Measurements from ENCODE around the gene TRIM69. TPM values are rescaled to one million over a fixed set of nuclear protein-coding genes. Genes with fewer than 3 reads are reported as not detected.

The TRIM69 gene
- total and polyA plus RNA-seq, 2 donors (not counting 1 experiment from before 2014, with no cell fraction given) = 12.9 to 30.8 TPM

- Mint-ChIP-seq H3K4me1 (no peaks in the 10 kb centered on the region), H3K27ac (no peak overlapping the region), H3K9me3 (ENCODE audit: insufficient read depth) (no peaks in the 10 kb centered on the region), H3K27me3 (peaks cover 11% of the 10 kb centered on the region), H3K4me3 (no peak overlapping the region)
- ChIA-PET CTCF (no interaction called here), POLR2A (no interaction called here)
- ATAC-seq (ENCODE audit: low read depth) = no peak
- Histone ChIP-seq H3K4me1 (ENCODE audit: control insufficient read depth in 2 of 2, insufficient read depth in 2 of 2, low read length in 2 of 2) (no peaks in the 10 kb centered on the region), H3K27ac (ENCODE audit: low read length in 2 of 2) (no peak overlapping the region), H3K4me2 (replicated peaks; ENCODE audit: low read depth, low read length, poor library complexity, severe bottlenecking) (no peak overlapping the region), H2AFZ (ENCODE audit: insufficient read depth, low read depth, low read length, poor library complexity, severe bottlenecking) (no peak overlapping the region), H3K27me3 (replicated peaks in 1 of 4; ENCODE audit: control extremely low read depth in 1 of 4, control insufficient read depth in 3 of 4, insufficient read depth in 4 of 4, low read length in 3 of 4) (peaks cover 0 to 5% (median 1%) of the 10 kb centered on the region in 4 experiments), H4K20me1 (ENCODE audit: control insufficient read depth, insufficient read depth, low read length, poor library complexity, severe bottlenecking) (no peaks in the 10 kb centered on the region), H3K9ac (ENCODE audit: low read length) (no peak overlapping the region), H3K9me3 (ENCODE audit: control extremely low read depth in 1 of 3, control insufficient read depth in 2 of 3, insufficient read depth in 1 of 3, low read length in 2 of 3) (no peaks in the 10 kb centered on the region), H3K36me3 (replicated peaks in 1 of 2; ENCODE audit: control extremely low read depth in 1 of 2, control insufficient read depth in 1 of 2, extremely low read depth in 1 of 2, insufficient read depth in 2 of 2, low read length in 1 of 2) (no peaks in the 10 kb centered on the region), H3K4me3 (ENCODE audit: control extremely low read depth in 1 of 5, extremely low read depth in 1 of 5, insufficient read depth in 1 of 5, low read depth in 2 of 5, low read length in 4 of 5) (no peak overlapping the region), H3K79me2 (ENCODE audit: control insufficient read depth, insufficient read depth, low read length) (no peaks in the 10 kb centered on the region)
- WGBS (ENCODE audit: insufficient coverage) = 93% methylated on average over 4 of the region's 4 CpGs
- TF ChIP-seq EZH2 (IDR thresholded peaks at IDR 0.05; ENCODE audit: borderline replicate concordance, insufficient read depth, low read depth, low read length, poor library complexity, severe bottlenecking) (no peak), CTCF (IDR thresholded peaks at IDR 0.05) (no peak)
- intact Hi-C loops (cut with micrococcal nuclease) = no loop called here
- no peak for DNase-seq
Measured at GRCh38 chr15:44804298-44805046, 68.1 kb downstream of the TRIM69 start.

- Histone ChIP-seq H3K27ac (ENCODE audit: low read length in 2 of 2) (no peak overlapping the region), H3K4me3 (ENCODE audit: control extremely low read depth in 1 of 5, extremely low read depth in 1 of 5, insufficient read depth in 1 of 5, low read depth in 2 of 5, low read length in 4 of 5) (no peak overlapping the region), H3K9me3 (ENCODE audit: control extremely low read depth in 1 of 3, control insufficient read depth in 2 of 3, insufficient read depth in 1 of 3, low read length in 2 of 3) (no peaks in the 10 kb centered on the region), H3K4me1 (ENCODE audit: control insufficient read depth in 2 of 2, insufficient read depth in 2 of 2, low read length in 2 of 2) (no peaks in the 10 kb centered on the region), H4K20me1 (ENCODE audit: control insufficient read depth, insufficient read depth, low read length, poor library complexity, severe bottlenecking) (no peaks in the 10 kb centered on the region), H2AFZ (ENCODE audit: insufficient read depth, low read depth, low read length, poor library complexity, severe bottlenecking) (no peak overlapping the region), H3K27me3 (replicated peaks in 1 of 4; ENCODE audit: control extremely low read depth in 1 of 4, control insufficient read depth in 3 of 4, insufficient read depth in 4 of 4, low read length in 3 of 4) (peaks cover 0 to 5% (median 0%) of the 10 kb centered on the region in 4 experiments), H3K9ac (ENCODE audit: low read length) (no peak overlapping the region), H3K79me2 (ENCODE audit: control insufficient read depth, insufficient read depth, low read length) (no peaks in the 10 kb centered on the region), H3K36me3 (replicated peaks in 1 of 2; ENCODE audit: control extremely low read depth in 1 of 2, control insufficient read depth in 1 of 2, extremely low read depth in 1 of 2, insufficient read depth in 2 of 2, low read length in 1 of 2) (no peaks in the 10 kb centered on the region), H3K4me2 (replicated peaks; ENCODE audit: low read depth, low read length, poor library complexity, severe bottlenecking) (no peak overlapping the region)
- no peak for ATAC-seq (ENCODE audit: low read depth)
- H3K27me3 Mint-ChIP-seq = peaks cover 24% of the 10 kb centered on the region
- no peak for DNase-seq
- ChIA-PET CTCF (no interaction called here), POLR2A (no interaction called here)
- TF ChIP-seq CTCF (IDR thresholded peaks at IDR 0.05) (no peak), EZH2 (IDR thresholded peaks at IDR 0.05; ENCODE audit: borderline replicate concordance, insufficient read depth, low read depth, low read length, poor library complexity, severe bottlenecking) (no peak)
- no peaks in the 10 kb centered on the region for H3K4me1 Mint-ChIP-seq
- no peaks in the 10 kb centered on the region for H3K9me3 Mint-ChIP-seq (ENCODE audit: insufficient read depth)
- H3K27ac Mint-ChIP-seq = no peak overlapping the region
- no peak overlapping the region for H3K4me3 Mint-ChIP-seq
- intact Hi-C loops (cut with micrococcal nuclease) = no loop called here
- no CpG with 5 or more reads among the region's 4 CpGs for WGBS (ENCODE audit: insufficient coverage)
Measured at GRCh38 chr15:44808557-44808956, 72.2 kb downstream of the TRIM69 start.
